IMR-90 (cell line): ENCODE results near the gene HLX. TPM values are rescaled to one million over a fixed set of nuclear protein-coding genes. Genes with fewer than 3 reads are reported as not detected.

Source experiments
- ATAC-seq: fragments of 200-7000 bp; cut with Tn5 transposase; 2 replicates; pipeline ENCODE4 v1.9.1; 2020; ENCODE audit warnings: low read depth, mild to moderate bottlenecking, moderate library complexity
- BruUV-seq: library from RNA; stranded (reverse); fragments of 400-500 nt; replicated peaks from 2 replicates; lab custom pipeline; 2021; lab: Mats Ljungman, UMichigan
- CTCF ChIA-PET: fragments of 300-600 bp; formaldehyde crosslinking; extraction: SDS; loops from one replicate; lab custom pipeline; 2021; ENCODE audit warnings: antibody characterized with exemption; lab: Yijun Ruan, JAX
- POLR2A ChIA-PET: fragments of 300-600 bp; sonication (Branson Sonifier 250); formaldehyde crosslinking; loops from one replicate; lab custom pipeline; 2022; ENCODE audit warnings: antibody characterized with exemption; ENCODE audit not compliant: unreplicated experiment; lab: Charles Lee
- DNase-seq: peaks from one replicate; pipeline ENCODE4 v3.0.0; 2013
- H2AFZ ChIP-seq: replicated peaks from 2 replicates; pipeline ENCODE3; 2013; ENCODE audit warnings: low read length, mild to moderate bottlenecking; ENCODE audit not compliant: poor library complexity
- H2AK5ac ChIP-seq: 2 replicates; pipeline ENCODE4 v1.6.1; 2013; ENCODE audit warnings: low read depth, low read length, inconsistent platforms
- H2AK9ac ChIP-seq: replicated peaks from 2 replicates; pipeline ENCODE3; 2013; ENCODE audit warnings: mild to moderate bottlenecking, low read depth, low read length, moderate library complexity; ENCODE audit not compliant: poor library complexity
- H2BK120ac ChIP-seq: 2 replicates; pipeline ENCODE4 v1.6.1; 2013; ENCODE audit warnings: low read depth, low read length, inconsistent platforms
- H2BK15ac ChIP-seq: 3 replicates; pipeline ENCODE4 v1.6.1; 2013; ENCODE audit warnings: low read depth, low read length, inconsistent platforms
- H2BK20ac ChIP-seq: 2 replicates; pipeline ENCODE4 v1.6.1; 2013; ENCODE audit warnings: low read depth, mild to moderate bottlenecking, inconsistent platforms, low read length, moderate library complexity
- H2BK5ac ChIP-seq: 2 replicates; pipeline ENCODE4 v1.6.1; 2013; ENCODE audit warnings: mild to moderate bottlenecking, low read depth, low read length, inconsistent platforms; ENCODE audit not compliant: poor library complexity, severe bottlenecking
- H3K14ac ChIP-seq: replicated peaks from 2 replicates; pipeline ENCODE4 v1.6.1; 2013; ENCODE audit warnings: low read depth, low read length, inconsistent platforms
- H3K18ac ChIP-seq: 2 replicates; pipeline ENCODE4 v1.6.1; 2013; ENCODE audit warnings: low read depth, low read length, control low read depth
- H3K23ac ChIP-seq: 2 replicates; pipeline ENCODE4 v1.6.1; 2013; ENCODE audit warnings: low read depth, low read length, inconsistent platforms
- H3K27ac ChIP-seq: 2 replicates; pipeline ENCODE4 v1.5.1; 2013; ENCODE audit warnings: mild to moderate bottlenecking, control low read depth, low read length; ENCODE audit not compliant: insufficient read depth
- H3K27me3 ChIP-seq: 2 replicates; pipeline ENCODE4 v1.6.1; 2013; ENCODE audit warnings: low read length; ENCODE audit not compliant: control insufficient read depth, insufficient read depth
- H3K36me3 ChIP-seq: 2 replicates; pipeline ENCODE4 v1.6.1; 2013; ENCODE audit warnings: low read length, mixed read lengths; ENCODE audit not compliant: control insufficient read depth, insufficient read depth
- H3K4ac ChIP-seq: 2 replicates; pipeline ENCODE4 v1.6.1; 2013; ENCODE audit warnings: low read depth, low read length, inconsistent platforms
- H3K4me1 ChIP-seq: 2 replicates; pipeline ENCODE4 v1.6.1; 2013; ENCODE audit warnings: low read length, mixed read lengths; ENCODE audit not compliant: control insufficient read depth, insufficient read depth
- H3K4me2 ChIP-seq: 2 replicates; pipeline ENCODE4 v1.6.1; 2013; ENCODE audit warnings: low read depth, mild to moderate bottlenecking, control low read depth, low read length, moderate library complexity
- H3K4me3 ChIP-seq: 2 replicates; pipeline ENCODE4 v1.5.1; 2013; ENCODE audit warnings: low read depth, mild to moderate bottlenecking, control low read depth, low read length, moderate library complexity; ENCODE audit not compliant: insufficient read depth
- H3K56ac ChIP-seq: 2 replicates; pipeline ENCODE4 v1.6.1; 2013; ENCODE audit warnings: low read length, inconsistent platforms; ENCODE audit not compliant: insufficient read depth; ENCODE audit errors: extremely low read depth
- H3K79me1 ChIP-seq, 2 experiments: 2 replicates each; pipeline ENCODE4 v1.6.1; 2013; ENCODE audit warnings: low read length in 2 of 2, inconsistent platforms in 1 of 2, low read depth in 1 of 2
- H3K9ac ChIP-seq: 2 replicates; pipeline ENCODE4 v1.6.1; 2013; ENCODE audit warnings: low read depth, low read length, control low read depth
- H3K9me1 ChIP-seq: 2 replicates; pipeline ENCODE4 v1.6.1; 2013; ENCODE audit warnings: low read length, inconsistent platforms; ENCODE audit not compliant: insufficient read depth
- H3K9me3 ChIP-seq: 2 replicates; pipeline ENCODE4 v1.6.1; 2013; ENCODE audit warnings: low read length; ENCODE audit not compliant: control insufficient read depth, insufficient read depth
- H4K20me1 ChIP-seq: 2 replicates; pipeline ENCODE4 v1.6.1; 2013; ENCODE audit warnings: low read length, inconsistent platforms; ENCODE audit not compliant: insufficient read depth
- H4K5ac ChIP-seq: 2 replicates; pipeline ENCODE4 v1.6.1; 2013; ENCODE audit warnings: mild to moderate bottlenecking, low read depth, low read length, control low read depth
- H4K8ac ChIP-seq, 2 experiments: 2 replicates each; pipeline ENCODE4 v1.6.1; 2013; ENCODE audit warnings: low read depth in 2 of 2, low read length in 2 of 2, control low read depth in 1 of 2, inconsistent platforms in 1 of 2
- H4K91ac ChIP-seq: 2 replicates; pipeline ENCODE4 v1.6.1; 2013; ENCODE audit warnings: low read depth, low read length, inconsistent platforms; ENCODE audit not compliant: insufficient read depth
- BHLHE40 ChIP-seq: fragments of 150-350 bp; IDR thresholded peaks from 2 replicates; pipeline ENCODE4 v1.6.1; 2016; ENCODE audit warnings: mild to moderate bottlenecking, low read depth, low read length
- CEBPB ChIP-seq: IDR thresholded peaks from 2 replicates; pipeline ENCODE4 v1.6.1; 2012; ENCODE audit warnings: low read depth, low read length, improper control_type of control experiment
- CHD1 ChIP-seq: IDR thresholded peaks from 2 replicates; pipeline ENCODE4 v1.6.1; 2012; ENCODE audit warnings: low read depth, low read length, improper control_type of control experiment
- FOS ChIP-seq: fragments of 150-350 bp; IDR thresholded peaks from 2 replicates; pipeline ENCODE4 v1.6.1; 2016; ENCODE audit warnings: low read depth, low read length
- MAFK ChIP-seq: IDR thresholded peaks from 2 replicates; pipeline ENCODE4 v1.6.1; 2012; ENCODE audit warnings: low read depth, low read length, improper control_type of control experiment
- MAZ ChIP-seq: IDR thresholded peaks from 2 replicates; pipeline ENCODE4 v1.6.1; 2012; ENCODE audit warnings: low read depth, mild to moderate bottlenecking, low read length, improper control_type of control experiment, moderate library complexity, borderline replicate concordance
- MXI1 ChIP-seq: IDR thresholded peaks from 2 replicates; pipeline ENCODE4 v1.6.1; 2012; ENCODE audit warnings: low read depth, mild to moderate bottlenecking, low read length, moderate library complexity, borderline replicate concordance
- NFE2L2 ChIP-seq: fragments of 150-350 bp; IDR thresholded peaks from 2 replicates; pipeline ENCODE4 v1.6.1; 2016; ENCODE audit warnings: low read depth, mild to moderate bottlenecking, low read length
- POLR2A ChIP-seq: IDR thresholded peaks from 2 replicates; pipeline ENCODE4 v1.6.1; 2012; ENCODE audit warnings: mild to moderate bottlenecking, low read depth, low read length
- RCOR1 ChIP-seq: IDR thresholded peaks from 2 replicates; pipeline ENCODE4 v1.6.1; 2012; ENCODE audit warnings: mild to moderate bottlenecking, low read length, improper control_type of control experiment; ENCODE audit not compliant: insufficient replicate concordance
- RFX5 ChIP-seq: IDR thresholded peaks from 2 replicates; pipeline ENCODE4 v1.8.0; 2012; ENCODE audit warnings: low read depth, mild to moderate bottlenecking, low read length, moderate library complexity
- WGBS, 2 experiments: methylation state at CpG; one replicate each; pipeline versions ENCODE4 v1.1.5 to v1.1.7; 2013; ENCODE audit warnings: missing lambda C conversion rate in 2 of 2; ENCODE audit not compliant: insufficient read length in 1 of 2; ENCODE audit errors: extremely low coverage in 2 of 2; 5-methylcytosine and 5-hydroxymethylcytosine counted together
- dilution Hi-C: fragments of 300-500 bp; cut with HindIII; formaldehyde crosslinking; loops from one replicate; pipeline ENCODE4 v1.14.3; 2018; ENCODE audit warnings: low sequenced_read_pairs; ENCODE audit not compliant: unreplicated experiment
- in situ Hi-C: fragments of 300-500 bp; cut with MboI; formaldehyde crosslinking; loops from 3 replicates; pipeline ENCODE4 v1.14.3; 2019; ENCODE audit warnings: low sequenced_read_pairs, inconsistent platforms, mixed read lengths
- intact Hi-C: fragments of 100-400 bp; cut with micrococcal nuclease; formaldehyde crosslinking; loops from 2 replicates; pipeline ENCODE4 v1.10.0; 2022
- polyA plus RNA-seq, 3 experiments: library from polyadenylated mRNA; depleted of rRNA; stranded (reverse); fragments of >200 nt; gene quantifications; 2 replicates each; pipeline ENCODE4 v1.2.3, GENCODE V29; 2012; ENCODE audit warnings: low replicate concordance in 1 of 3
- total RNA-seq: library from RNA; depleted of rRNA; stranded (reverse); fragments of >200 nt; gene quantifications from 2 replicates; pipeline ENCODE4 v1.2.3, GENCODE V29; 2012
- TF ChIP-seq, protein P1 (sequence below): conservative IDR thresholded peaks from 2 replicates; pipeline ENCODE4 v1.5.1; 2012; ENCODE audit warnings: mild to moderate bottlenecking, low read depth, low read length, improper control_type of control experiment
- TF ChIP-seq, protein P2 (sequence below): fragments of 150-350 bp; IDR thresholded peaks from 2 replicates; pipeline ENCODE4 v1.6.1; 2017; ENCODE audit warnings: mild to moderate bottlenecking, antibody characterized with exemption, low read length, low read depth

HLX gene
- total and polyA plus RNA-seq, 2 of the 4 experiments (the other 2 are of a cell fraction), result 4.3 to 6.1 TPM

DNA sequence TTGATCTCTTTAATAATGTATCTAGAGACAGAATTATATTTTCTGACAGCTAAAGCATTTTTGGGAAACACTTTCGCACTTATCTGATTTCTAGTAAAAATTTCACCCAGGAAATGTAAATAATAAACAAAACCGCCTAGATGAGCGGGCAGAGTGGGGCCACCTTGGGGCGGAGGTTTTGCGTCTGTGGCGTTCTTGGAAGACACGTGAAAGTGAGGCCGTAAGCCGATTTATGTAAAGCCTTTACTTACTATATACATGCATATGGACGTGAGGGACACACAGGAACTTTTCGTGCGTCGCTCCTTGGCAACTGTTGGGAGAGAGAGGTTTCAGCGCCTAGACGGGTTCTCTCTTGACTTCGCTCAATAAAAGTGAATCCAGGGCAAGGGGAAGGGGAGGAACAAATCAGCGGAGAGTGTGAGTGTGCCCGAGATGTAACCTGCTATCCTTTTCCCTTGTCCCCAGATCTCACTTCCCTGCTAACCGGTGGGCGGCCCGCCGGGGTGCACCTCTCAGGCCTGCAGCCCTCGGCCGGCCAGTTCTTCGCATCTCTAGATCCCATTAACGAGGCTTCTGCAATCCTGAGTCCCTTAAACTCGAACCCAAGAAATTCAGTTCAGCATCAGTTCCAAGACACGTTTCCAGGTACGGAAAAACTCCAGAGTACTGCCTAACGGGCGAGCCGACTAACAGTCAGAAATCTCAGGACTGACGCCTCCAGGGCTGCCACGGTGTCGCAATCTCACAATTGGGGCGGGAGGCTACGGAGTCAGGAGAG, 1.7 kb downstream of the HLX start:
- peak overlapping the region; percentile 35; the same call in 1 of the 2 replicates for H2AK5ac ChIP-seq
- H3K4me3 ChIP-seq, result peak overlapping the region; percentile 62
- H3K56ac ChIP-seq, result peak overlapping the region; percentile 30; the same call in 1 of the 2 replicates
- dilution Hi-C loops, result no loop called here
- peak overlapping the region; percentile 99 for H3K23ac ChIP-seq
- H4K20me1 ChIP-seq, result no peaks in the 10 kb centered on the region
- peaks cover 27% of the 10 kb centered on the region for H3K36me3 ChIP-seq
- peak overlapping the region; percentile 89; the same call in 2 of the 3 replicates for H2BK15ac ChIP-seq
- H3K14ac ChIP-seq, result peak overlapping the region; percentile 88
- peak overlapping the region; percentile 36; the same call in 1 of the 2 replicates for H4K5ac ChIP-seq
- peak; percentile 87 for DNase-seq
- intact Hi-C loops, result loop anchor here (2.0 to 5.0 kb wide), 2 partner anchors 76 to 112 kb away; no protein-coding TSS in a partner anchor
- 5% methylated on average over 13 of the region's 37 CpGs; no CpG with 5 or more reads in 1 of the 2 experiments for WGBS, 2 experiments
- H3K27me3 ChIP-seq, result no peaks in the 10 kb centered on the region
- H4K8ac ChIP-seq, result peak overlapping the region; percentile 21 to 58; a peak in 3 of 4 replicates
- H2BK20ac ChIP-seq, result peak overlapping the region; percentile 64
- ChIA-PET POLR2A (no interaction called here), CTCF (no interaction called here)
- H3K9me1 ChIP-seq, result peaks cover 8% of the 10 kb centered on the region; the same call in 1 of the 2 replicates
- H3K79me1 ChIP-seq, result peaks cover 10 to 20% of the 10 kb centered on the region in 2 experiments; a peak in 2 of 4 replicates
- peak overlapping the region; percentile 38 for H2BK5ac ChIP-seq
- ATAC-seq, result peak; percentile 24
- H3K4me1 ChIP-seq, result peaks cover 9% of the 10 kb centered on the region
- no TSS peak for BruUV-seq
- H2AFZ ChIP-seq, result peak overlapping the region; percentile 89
- in situ Hi-C loops, result loop anchor here (10.0 kb wide), 1 partner anchor 214 kb away; no protein-coding TSS in a partner anchor
- peak overlapping the region; percentile 76 for H3K4ac ChIP-seq
- H2AK9ac ChIP-seq, result peak overlapping the region; percentile 84
- H3K18ac ChIP-seq, result peak overlapping the region; percentile 62
- TF ChIP-seq FOS, result no peak
- TF ChIP-seq BHLHE40, result no peak
- TF ChIP-seq, protein P1, sequence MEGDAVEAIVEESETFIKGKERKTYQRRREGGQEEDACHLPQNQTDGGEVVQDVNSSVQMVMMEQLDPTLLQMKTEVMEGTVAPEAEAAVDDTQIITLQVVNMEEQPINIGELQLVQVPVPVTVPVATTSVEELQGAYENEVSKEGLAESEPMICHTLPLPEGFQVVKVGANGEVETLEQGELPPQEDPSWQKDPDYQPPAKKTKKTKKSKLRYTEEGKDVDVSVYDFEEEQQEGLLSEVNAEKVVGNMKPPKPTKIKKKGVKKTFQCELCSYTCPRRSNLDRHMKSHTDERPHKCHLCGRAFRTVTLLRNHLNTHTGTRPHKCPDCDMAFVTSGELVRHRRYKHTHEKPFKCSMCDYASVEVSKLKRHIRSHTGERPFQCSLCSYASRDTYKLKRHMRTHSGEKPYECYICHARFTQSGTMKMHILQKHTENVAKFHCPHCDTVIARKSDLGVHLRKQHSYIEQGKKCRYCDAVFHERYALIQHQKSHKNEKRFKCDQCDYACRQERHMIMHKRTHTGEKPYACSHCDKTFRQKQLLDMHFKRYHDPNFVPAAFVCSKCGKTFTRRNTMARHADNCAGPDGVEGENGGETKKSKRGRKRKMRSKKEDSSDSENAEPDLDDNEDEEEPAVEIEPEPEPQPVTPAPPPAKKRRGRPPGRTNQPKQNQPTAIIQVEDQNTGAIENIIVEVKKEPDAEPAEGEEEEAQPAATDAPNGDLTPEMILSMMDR, result 0 out of 2 replicates have a peak, but pooled peaks have one; percentile 0
- TF ChIP-seq CEBPB, result peak; percentile 99
- TF ChIP-seq, protein P2, sequence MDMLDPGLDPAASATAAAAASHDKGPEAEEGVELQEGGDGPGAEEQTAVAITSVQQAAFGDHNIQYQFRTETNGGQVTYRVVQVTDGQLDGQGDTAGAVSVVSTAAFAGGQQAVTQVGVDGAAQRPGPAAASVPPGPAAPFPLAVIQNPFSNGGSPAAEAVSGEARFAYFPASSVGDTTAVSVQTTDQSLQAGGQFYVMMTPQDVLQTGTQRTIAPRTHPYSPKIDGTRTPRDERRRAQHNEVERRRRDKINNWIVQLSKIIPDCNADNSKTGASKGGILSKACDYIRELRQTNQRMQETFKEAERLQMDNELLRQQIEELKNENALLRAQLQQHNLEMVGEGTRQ, result no peak
- TF ChIP-seq NFE2L2, result no peak
- peak; percentile 29; the same call in 1 of the 2 replicates for TF ChIP-seq MAZ
- TF ChIP-seq MXI1, result 0 out of 2 replicates have a peak, but pooled peaks have one; percentile 14
- no peak for TF ChIP-seq MAFK
- no peak; the same call in 1 of the 2 replicates for TF ChIP-seq CHD1
- TF ChIP-seq RFX5, result no peak
- no peak for TF ChIP-seq RCOR1
- peak; percentile 66; the same call in 1 of the 2 replicates for TF ChIP-seq POLR2A
- no peaks in the 10 kb centered on the region for H3K9me3 ChIP-seq
- peak overlapping the region; percentile 73 for H3K9ac ChIP-seq
- peak overlapping the region; percentile 79 for H3K4me2 ChIP-seq
- H3K27ac ChIP-seq, result peak overlapping the region; percentile 76
- peak overlapping the region; percentile 39 for H4K91ac ChIP-seq
- peak overlapping the region; percentile 85 for H2BK120ac ChIP-seq
